Uterus (tissue), 4 donors: ENCODE data around the gene ADH5. TPM values are rescaled to one million over a fixed set of nuclear protein-coding genes. Genes with fewer than 3 reads are reported as not detected.
A peak's percentile ranks its signal among the peaks of the same experiment; 100 is the strongest.

ENCODE experiments used
- DNase-seq, 2 donors: peaks; one replicate each; pipeline ENCODE4 v3.0.0-alpha.2; 2019 to 2020
- H3K27ac ChIP-seq, 2 donors: fragments of 200-600 bp; sonication (generic); 1 replicate in 1 of 2; 2 replicates in 1 of 2; pipeline ENCODE4 v1.5.1; 2016 to 2018
- H3K27me3 ChIP-seq, 2 donors: fragments of 200-600 bp; sonication (generic); one replicate each; pipeline ENCODE4 v1.5.1; 2018 to 2019; ENCODE audit warnings: control low read depth in 1 of 2
- H3K36me3 ChIP-seq, 2 donors: fragments of 200-600 bp; sonication (generic); one replicate each; pipeline ENCODE4 v1.5.1; 2019; ENCODE audit warnings: control low read depth in 1 of 2
- H3K4me1 ChIP-seq, 2 donors: fragments of 200-600 bp; sonication (generic); one replicate each; pipeline ENCODE4 v1.5.1; 2018 to 2019; ENCODE audit warnings: control low read depth in 1 of 2
- H3K4me3 ChIP-seq, 2 donors: fragments of 200-600 bp; sonication (generic); 1 replicate in 1 of 2; 2 replicates in 1 of 2; pipeline ENCODE4 v1.5.1; 2018 to 2019; ENCODE audit warnings: mild to moderate bottlenecking in 1 of 2
- H3K9me3 ChIP-seq, 2 donors: fragments of 200-600 bp; sonication (generic); one replicate each; pipeline ENCODE4 v1.5.1; 2019; ENCODE audit warnings: control low read depth in 1 of 2
- CTCF ChIP-seq, 4 experiments: fragments of 200-600 bp in 2 of 4; fragments of 450-650 bp in 2 of 4; sonication (generic) in 2 of 4; IDR thresholded peaks; one replicate each; pipeline ENCODE4 v1.5.1; 2016 to 2019; ENCODE audit warnings: antibody characterized with exemption in 4 of 4, mild to moderate bottlenecking in 2 of 4, moderate library complexity in 1 of 4
- POLR2A ChIP-seq, 2 donors: fragments of 450-650 bp; IDR thresholded peaks; one replicate each; pipeline ENCODE4 v1.6.1; 2016; ENCODE audit warnings: antibody characterized with exemption in 2 of 2, mild to moderate bottlenecking in 1 of 2, moderate library complexity in 1 of 2
- intact Hi-C: fragments of 100-400 bp; cut with DNase I; formaldehyde crosslinking; loops from one replicate; pipeline ENCODE4 v1.15.1; 2023; ENCODE audit warnings: low total_unique reads
- total RNA-seq, 4 donors: library from RNA; depleted of rRNA in 3 of 4; stranded (reverse); fragments of >200 nt in 3 of 4; gene quantifications; one replicate each; pipeline versions ENCODE4 v1.1.0 to v1.2.4, GENCODE V29; 2014 to 2023
- donor health status: DM: yes; HTN: yes; CAD: no.

The ADH5 gene
- total RNA-seq: 100 to 1,000 TPM; 140 to 195 (median 175) TPM

GRCh38 chr4:99088481-99089365 is at the start of gene ADH5:
Gene ADH5, minus strand, starts transcription at chr4:99088788. Its CDS starts 88 bp downstream, at chr4:99088700.
- H3K9me3 ChIP-seq: no peaks in the 10 kb centered on the region
- H3K27ac ChIP-seq: peak within 1 kb of the TSS; percentile 96 to 97
- peaks cover 0 to 6% of the 10 kb centered on the region in 2 donors for H3K4me1 ChIP-seq
- no peaks in the 10 kb centered on the region for H3K27me3 ChIP-seq
- intact Hi-C loops: no loop called here
- TF ChIP-seq CTCF (IDR thresholded peaks at IDR 0.05) (no peak), POLR2A (IDR thresholded peaks at IDR 0.05) (peak; percentile 84 to 85)
- no peaks in the 10 kb centered on the region for H3K36me3 ChIP-seq
- H3K4me3 ChIP-seq: peak within 1 kb of the TSS; percentile 71 to 91
- DNase-seq: peak; percentile 90 to 92

GRCh38 chr4:99136329-99136728 is 47.7 kb upstream of the ADH5 start:
- Histone ChIP-seq H3K4me1 (no peaks in the 10 kb centered on the region), H3K36me3 (no peaks in the 10 kb centered on the region), H3K27ac (no peak overlapping the region), H3K4me3 (no peak overlapping the region), H3K9me3 (no peaks in the 10 kb centered on the region), H3K27me3 (no peaks in the 10 kb centered on the region)
- intact Hi-C loops: no loop called here
- no peak for DNase-seq
- no peak for TF ChIP-seq POLR2A (IDR thresholded peaks at IDR 0.05)
- no peak for TF ChIP-seq CTCF (IDR thresholded peaks at IDR 0.05)

- Histone ChIP-seq H3K4me1 (no peaks in the 10 kb centered on the region), H3K4me3 (no peak overlapping the region), H3K36me3 (no peaks in the 10 kb centered on the region), H3K27ac (no peak overlapping the region), H3K9me3 (no peaks in the 10 kb centered on the region), H3K27me3 (no peaks in the 10 kb centered on the region)
- DNase-seq: no peak
- intact Hi-C loops: no loop called here
- TF ChIP-seq CTCF (IDR thresholded peaks at IDR 0.05): no peak
- TF ChIP-seq POLR2A (IDR thresholded peaks at IDR 0.05): no peak
Observed at GRCh38 chr4:99135541-99136162, 47.1 kb upstream of the ADH5 start.

GRCh38 chr4:99134586-99134985 is 46.0 kb upstream of the ADH5 start:
- no peak for DNase-seq
- no peak overlapping the region for H3K27ac ChIP-seq
- intact Hi-C loops: no loop called here

More at GRCh38 chr4:99134586-99134985, 46.0 kb upstream of the ADH5 start:
- no peaks in the 10 kb centered on the region for H3K9me3 ChIP-seq
- no peaks in the 10 kb centered on the region for H3K27me3 ChIP-seq
- H3K36me3 ChIP-seq: no peaks in the 10 kb centered on the region
- TF ChIP-seq POLR2A (IDR thresholded peaks at IDR 0.05): no peak
- TF ChIP-seq CTCF (IDR thresholded peaks at IDR 0.05): no peak
- H3K4me3 ChIP-seq: no peak overlapping the region
- no peaks in the 10 kb centered on the region for H3K4me1 ChIP-seq
